ENCODE measurements around the gene SLC11A2.
"Not testable (repeated sequence)": the region's sequence is repeated elsewhere in the genome, so short reads cannot be mapped to it uniquely, and the experiment has no call there.

SLC11A2 gene

GRCh38 chr12:50988871-50989270, 37.3 kb downstream of the SLC11A2 start:
- DNase-seq, result no peak

GRCh38 chr12:50988051-50988450, 38.1 kb downstream of the SLC11A2 start:
- DNase-seq, result no peak

DNA sequence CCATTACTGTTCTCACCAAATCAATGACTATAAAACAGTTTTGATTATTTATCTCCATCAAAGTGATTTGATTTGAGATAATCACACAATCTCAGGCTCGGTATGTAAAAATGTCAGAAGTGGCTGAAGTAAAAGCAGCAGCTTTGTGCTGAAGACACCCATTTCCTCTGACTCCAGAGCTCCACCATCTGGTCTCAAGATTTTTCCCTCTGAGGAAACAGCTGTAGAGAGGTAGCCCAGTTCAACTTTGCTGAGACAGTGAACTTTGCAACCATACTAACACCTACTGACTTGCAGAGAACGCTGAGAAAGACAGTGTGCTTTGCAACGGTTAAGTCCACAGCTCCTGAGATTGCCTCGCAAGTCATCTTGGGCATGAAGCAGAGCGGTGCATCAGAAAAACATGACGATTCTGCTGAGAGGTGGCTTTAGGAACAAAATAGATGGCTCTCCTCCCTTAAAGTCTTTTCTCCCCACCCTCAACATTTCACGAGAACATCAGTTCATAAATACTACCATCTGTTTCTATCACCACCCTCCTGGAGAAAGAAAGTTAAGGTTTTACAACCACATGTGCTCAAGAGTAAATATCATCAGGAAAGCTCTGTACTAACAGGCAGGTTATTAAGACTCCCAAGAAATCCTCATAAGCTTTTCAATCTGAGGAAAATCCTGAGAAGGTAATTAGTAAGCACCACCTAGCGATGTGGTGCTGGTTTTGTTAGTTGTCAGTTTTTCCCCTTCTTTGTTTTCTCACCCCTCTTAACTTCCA, 39.0 kb downstream of the SLC11A2 start:
- peak; percentile 80 to 85 for DNase-seq

DNA sequence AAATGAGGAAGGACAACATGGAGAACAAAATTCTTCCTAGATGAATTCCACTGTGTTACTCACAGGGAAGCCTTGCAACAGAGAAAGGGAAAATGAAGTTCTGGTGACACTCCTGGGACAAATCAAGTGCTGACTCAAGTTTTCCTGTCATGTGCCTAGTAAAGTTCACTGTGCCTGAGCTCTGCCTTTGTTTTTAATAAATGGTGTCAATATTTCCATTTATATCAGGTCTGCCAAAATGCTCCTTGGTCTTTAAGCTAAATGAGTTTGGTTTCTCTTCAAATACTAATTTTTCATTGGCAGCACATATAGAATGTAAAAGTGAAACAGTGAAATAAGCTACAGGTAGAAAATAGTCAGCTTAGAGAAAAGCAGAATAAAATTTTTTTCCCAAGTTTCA, 40.9 kb downstream of the SLC11A2 start:
- no peak for DNase-seq

DNA sequence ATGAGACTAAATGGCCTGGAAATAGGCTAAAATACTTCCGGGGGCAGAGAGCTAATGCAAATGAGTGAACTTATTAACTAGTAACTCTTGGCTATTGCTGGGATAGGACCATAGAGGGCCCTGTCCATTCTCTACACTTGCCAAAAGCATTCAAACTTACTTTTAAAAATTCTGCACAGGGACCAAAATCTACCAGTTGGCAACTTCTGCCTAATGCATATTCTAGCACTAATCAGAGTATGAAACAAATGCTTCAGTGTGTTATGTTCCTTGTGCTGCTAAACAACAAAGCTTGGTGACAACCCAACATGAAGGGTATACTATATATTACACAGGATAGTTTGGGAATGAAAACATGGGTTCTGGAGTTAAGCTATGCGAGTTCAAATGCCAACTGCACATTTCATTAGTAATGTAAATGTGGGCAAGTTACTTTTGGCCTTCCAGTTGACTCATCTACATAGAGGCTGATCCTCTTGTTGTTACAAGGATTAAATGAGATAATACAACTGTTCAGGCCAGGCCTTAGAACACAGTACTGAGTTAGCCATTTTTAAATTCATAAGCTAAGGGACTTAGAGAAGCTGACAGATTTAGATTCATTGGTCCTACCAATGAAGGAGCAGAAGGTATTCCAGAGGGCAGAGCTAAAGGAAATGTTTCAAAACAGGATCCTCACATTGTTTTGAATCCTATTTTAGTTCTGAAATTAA, 41.4 kb downstream of the SLC11A2 start:
- DNase-seq, result no peak

- DNase-seq, result no peak
Measured at GRCh38 chr12:50981319-50982239, 44.6 kb downstream of the SLC11A2 start.

DNA sequence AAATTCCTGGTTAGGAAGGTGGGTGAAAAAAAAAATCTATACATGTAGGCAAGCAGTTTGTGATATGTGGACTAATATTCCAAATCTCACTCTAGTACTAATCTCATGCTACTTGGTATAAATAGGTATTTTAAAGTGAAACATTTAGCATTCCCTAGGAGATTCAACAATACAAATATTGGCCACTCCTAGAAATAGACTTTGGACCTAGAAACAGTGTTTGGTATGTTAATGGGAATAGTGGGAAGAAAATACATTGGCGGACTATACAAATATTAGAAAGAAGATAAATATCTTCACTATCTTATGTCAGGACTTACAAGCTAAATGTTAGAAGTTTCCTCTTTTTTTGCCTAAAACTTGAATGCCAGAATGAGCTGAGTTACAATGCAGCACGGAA, 45.6 kb downstream of the SLC11A2 start:
- no peak for DNase-seq

DNA sequence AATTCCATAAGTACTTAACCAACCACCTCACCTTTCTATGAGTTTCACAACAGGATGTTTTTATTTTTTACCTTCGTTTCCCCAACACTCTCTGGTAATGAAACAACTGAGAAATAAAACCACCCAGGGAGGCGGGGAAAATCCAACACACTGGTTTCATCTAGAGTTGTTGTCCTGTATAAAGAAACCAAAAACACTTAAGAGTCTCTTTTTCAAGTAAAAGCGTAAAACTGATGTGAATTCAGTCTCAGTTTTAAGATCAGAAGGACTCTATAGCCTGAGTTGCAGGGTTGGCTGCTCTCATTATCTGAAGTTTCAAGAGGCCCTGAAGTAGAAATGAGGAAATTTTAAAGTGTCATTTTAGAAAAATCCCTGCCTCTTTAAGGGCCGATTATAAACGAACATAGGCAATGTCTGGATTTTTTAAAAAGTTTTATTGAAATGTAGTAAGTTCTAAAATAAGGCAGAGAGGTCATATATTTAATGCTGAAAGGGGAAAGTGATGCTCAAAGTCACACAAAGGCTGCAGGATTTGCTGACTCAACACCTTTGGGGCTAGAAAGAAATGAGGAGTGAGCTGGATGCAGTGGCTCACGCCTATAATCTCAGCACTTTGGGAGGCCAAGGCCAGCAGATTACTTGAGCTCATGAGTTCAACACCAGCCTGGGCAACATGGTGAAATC, 46.7 kb downstream of the SLC11A2 start:
- no peak for DNase-seq

GRCh38 chr12:50971946-50972345, 54.2 kb downstream of the SLC11A2 start:
- no peak for DNase-seq

GRCh38 chr12:50964432-50964831, 61.8 kb downstream of the SLC11A2 start:
- no peak for DNase-seq

- DNase-seq, result no peak
Measured at GRCh38 chr12:50961708-50962107, 64.5 kb downstream of the SLC11A2 start.

DNA sequence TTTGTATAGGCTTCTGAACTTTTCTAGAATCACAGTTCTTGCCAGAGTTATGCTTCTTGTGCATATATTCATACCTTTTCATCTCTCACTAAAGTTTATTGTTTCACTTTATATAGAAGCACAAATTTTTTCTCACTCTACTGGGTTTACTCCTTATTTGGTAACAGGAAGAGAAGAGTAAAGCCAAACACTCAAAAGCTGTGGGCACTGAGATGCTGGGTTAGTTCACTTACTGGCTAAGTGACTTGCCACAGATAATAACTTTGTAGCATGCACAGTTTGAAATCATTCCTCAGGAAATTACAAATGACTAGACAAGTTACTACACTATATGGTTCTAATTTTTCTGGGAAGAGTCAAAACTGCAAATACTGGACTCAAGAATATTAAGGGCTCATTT, 66.1 kb downstream of the SLC11A2 start:
- no peak for DNase-seq

GRCh38 chr12:50955697-50956096, 70.5 kb downstream of the SLC11A2 start:
- no peak for DNase-seq

DNA sequence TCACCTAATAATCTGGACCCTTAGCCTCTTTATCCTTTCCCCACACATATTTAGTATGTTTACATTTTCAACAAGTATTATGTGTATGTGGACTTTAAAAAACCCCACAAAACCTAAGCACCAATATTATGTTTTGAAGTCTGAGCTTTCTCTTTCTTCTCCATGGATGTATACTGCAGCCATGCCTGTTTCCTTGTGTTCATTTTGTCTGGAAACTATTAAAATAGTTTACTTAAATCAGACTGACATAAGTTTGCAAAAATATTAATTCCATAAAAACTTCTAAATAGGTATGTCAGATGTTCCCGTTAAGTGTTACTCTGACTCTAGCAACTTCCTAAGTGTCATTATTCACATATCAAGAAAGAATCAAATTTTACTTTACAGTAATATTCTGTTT, 70.9 kb downstream of the SLC11A2 start:
- no peak for DNase-seq

DNA sequence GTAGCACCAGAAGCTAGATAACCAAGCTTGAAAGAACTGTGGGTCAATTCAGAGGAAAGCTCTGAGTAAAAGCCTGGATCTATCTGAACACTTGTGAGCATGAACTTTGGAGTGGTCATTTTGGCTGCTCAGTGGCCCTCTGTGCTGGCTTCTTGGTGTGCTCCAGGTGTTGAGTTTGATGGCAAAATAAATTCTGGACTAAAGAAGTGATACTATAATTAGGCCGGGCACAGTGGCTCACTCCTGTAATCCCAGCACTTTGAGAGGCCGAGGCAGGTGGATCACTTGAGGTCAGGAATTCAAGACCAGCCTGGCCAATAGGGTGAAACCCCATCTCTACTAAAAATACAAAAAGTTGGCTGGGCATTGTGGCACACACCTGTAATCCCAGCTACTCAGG, 71.4 kb downstream of the SLC11A2 start:
- DNase-seq, result not testable (repeated sequence)

GRCh38 chr12:50953047-50953446, 73.1 kb downstream of the SLC11A2 start:
- DNase-seq, result no peak

- DNase-seq, result no peak
Measured at GRCh38 chr12:50952510-50952909, 73.7 kb downstream of the SLC11A2 start, which contains the start of gene HIGD1C. HIGD1C (plus strand) TSS chr12:50952544; CDS start chr12:50953999, 1,455 bp downstream.

DNA sequence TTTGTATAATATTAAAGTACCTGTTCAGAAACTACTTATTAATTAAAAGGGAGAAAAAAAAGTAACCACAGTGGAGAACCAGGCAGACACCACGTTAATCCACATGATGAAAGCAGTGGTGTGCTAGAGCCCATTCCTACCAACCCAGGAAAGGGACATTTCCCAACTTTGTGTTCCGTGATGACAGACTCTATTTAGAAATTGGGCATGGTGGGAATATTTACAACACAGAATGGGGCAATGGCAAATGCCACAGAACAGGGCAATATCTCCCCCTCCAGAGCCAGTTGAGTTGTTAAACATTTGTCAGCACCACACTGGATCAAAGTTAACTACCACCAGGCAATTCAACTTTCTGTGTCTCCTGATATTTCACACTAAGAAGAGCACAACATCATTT, 75.1 kb downstream of the SLC11A2 start:
- no peak for DNase-seq

DNA sequence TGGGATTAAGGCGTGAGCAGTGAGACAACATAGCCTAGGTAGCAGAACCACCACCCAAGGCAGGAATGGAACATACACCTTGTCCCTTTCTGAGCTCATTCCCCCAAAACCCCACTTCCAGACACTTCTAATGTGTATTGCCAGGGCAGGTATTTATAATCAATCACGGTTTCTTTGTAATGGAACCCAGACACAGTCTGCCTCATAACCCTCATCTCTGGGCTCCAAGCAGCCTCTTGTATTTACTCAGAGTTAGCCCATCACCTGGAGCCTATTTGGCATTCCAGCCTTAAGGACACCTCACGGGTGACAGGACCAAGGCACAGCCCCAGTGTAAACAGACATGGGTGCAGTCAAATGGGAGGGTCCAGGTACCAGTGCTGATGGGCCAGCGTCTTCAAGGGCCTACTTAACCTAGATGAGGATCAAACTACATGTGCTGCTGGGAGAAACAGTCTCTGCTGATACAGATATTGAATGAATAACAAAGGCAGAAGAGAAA, 76.3 kb downstream of the SLC11A2 start:
- no peak for DNase-seq

DNA sequence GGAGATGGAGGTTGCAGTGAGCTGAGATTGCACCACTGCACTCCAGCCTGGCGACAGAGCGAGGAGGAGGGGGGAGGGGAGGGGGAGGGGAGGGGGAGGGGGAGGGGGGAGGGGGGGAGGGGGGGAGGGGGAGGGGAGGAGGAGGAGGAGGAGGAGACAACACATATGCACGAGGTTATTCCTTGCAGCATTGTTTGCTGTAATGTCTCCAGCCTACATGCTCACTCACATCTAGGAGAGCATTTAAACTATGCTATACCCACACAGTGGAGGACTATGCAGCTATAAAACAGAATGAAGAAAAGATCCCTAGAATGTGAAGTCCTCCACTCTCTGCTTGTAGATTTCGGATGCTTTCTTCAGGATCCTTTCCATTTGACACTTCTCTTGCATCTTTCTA, 77.4 kb downstream of the SLC11A2 start:
- DNase-seq, result no peak

- no peak for DNase-seq
Measured at GRCh38 chr12:50947933-50948626, 78.1 kb downstream of the SLC11A2 start.

GRCh38 chr12:50937653-50938052, 88.5 kb downstream of the SLC11A2 start:
- DNase-seq, result no peak
